Adrenal gland (tissue), 5 donors: ENCODE results near the gene GDF2.

Experiments used
- POLR2A ChIP-seq, 2 donors: fragments of 450-650 bp; IDR thresholded peaks; one replicate each; pipeline ENCODE4 v1.6.1; 2017; ENCODE audit warnings: antibody characterized with exemption in 2 of 2, mild to moderate bottlenecking in 2 of 2, moderate library complexity in 1 of 2
- TF ChIP-seq, protein P1 (sequence below), 6 experiments: fragments of 450-650 bp in 4 of 6; fragments of 200-600 bp in 2 of 6; sonication (generic) in 1 of 6; IDR thresholded peaks; 1 replicate in 5 of 6; 2 replicates in 1 of 6; pipeline versions ENCODE4 v1.5.1 to v1.8.0; 2016 to 2021; ENCODE audit warnings: antibody characterized with exemption in 6 of 6, mild to moderate bottlenecking in 2 of 6, moderate library complexity in 1 of 6
- donor health status: DM: no; HTN: no; CAD: no.

DNA sequence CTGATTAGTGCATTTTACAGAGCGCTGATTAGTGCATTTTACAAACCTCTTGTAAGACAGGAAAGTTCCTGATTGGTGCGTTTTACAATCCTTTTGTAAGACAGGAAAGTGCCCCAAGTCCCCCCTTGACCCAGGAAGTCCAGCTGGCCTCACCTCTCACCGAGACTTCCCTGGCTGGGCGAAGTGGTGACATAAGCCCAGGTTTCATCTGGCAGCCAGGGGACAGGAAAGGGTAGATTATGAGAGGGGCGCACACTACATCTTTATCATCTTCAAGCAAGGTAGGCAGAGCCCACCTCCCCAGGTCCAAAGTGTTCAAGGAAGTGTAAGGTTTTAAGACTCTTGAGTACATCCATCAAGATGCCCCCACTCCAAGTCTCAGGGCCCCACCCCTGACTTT is 27.8 kb upstream of the GDF2 start:
- TF ChIP-seq, protein P1, sequence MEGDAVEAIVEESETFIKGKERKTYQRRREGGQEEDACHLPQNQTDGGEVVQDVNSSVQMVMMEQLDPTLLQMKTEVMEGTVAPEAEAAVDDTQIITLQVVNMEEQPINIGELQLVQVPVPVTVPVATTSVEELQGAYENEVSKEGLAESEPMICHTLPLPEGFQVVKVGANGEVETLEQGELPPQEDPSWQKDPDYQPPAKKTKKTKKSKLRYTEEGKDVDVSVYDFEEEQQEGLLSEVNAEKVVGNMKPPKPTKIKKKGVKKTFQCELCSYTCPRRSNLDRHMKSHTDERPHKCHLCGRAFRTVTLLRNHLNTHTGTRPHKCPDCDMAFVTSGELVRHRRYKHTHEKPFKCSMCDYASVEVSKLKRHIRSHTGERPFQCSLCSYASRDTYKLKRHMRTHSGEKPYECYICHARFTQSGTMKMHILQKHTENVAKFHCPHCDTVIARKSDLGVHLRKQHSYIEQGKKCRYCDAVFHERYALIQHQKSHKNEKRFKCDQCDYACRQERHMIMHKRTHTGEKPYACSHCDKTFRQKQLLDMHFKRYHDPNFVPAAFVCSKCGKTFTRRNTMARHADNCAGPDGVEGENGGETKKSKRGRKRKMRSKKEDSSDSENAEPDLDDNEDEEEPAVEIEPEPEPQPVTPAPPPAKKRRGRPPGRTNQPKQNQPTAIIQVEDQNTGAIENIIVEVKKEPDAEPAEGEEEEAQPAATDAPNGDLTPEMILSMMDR (IDR thresholded peaks at IDR 0.05): no peak
- no peak for TF ChIP-seq POLR2A (IDR thresholded peaks at IDR 0.05)
